Raji (cell line): ENCODE measurements around the gene TECRL.

Experiments used
- POLR2A ChIP-seq: IDR thresholded peaks from 2 replicates; pipeline ENCODE4 v1.6.1; 2011; ENCODE audit warnings: low read depth, low read length, control low read depth; ENCODE audit not compliant: insufficient read depth

Gene TECRL

DNA sequence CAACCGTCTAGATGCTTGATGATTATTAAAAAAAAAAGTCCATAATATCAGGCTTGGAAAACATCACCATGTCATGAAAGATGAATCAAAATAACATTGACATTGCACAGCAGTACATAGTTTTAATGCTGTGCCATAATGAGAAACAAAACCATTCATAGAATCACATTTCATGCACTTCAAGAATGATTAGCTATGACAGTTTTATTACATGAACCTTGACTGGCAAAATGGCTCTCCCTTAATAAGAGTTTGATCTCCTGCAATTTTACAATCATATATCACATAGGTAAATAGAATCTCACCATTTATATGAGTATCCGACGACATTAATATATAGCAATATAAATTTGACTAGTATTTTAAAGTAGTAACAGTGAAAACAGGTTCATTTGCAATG lies 49.8 kb downstream of the TECRL start:
- TF ChIP-seq POLR2A = no peak

DNA sequence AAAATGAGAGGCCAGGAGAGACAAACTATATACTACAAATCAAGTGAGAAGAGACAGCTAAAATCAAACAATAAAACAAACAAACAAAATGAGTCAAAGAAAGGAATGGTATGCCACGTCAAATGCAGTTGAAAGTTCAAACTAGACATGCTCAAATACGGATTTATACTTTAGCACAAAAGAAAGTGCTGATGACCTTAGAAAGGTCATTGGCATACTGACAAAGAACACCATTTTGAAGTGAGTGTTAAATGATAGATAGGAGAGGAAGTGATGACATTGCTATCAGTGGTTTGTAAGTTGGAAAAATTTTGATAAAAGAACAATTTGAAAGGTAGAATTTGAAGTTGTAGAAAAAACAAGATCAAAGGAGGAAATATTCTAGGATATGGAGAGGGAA lies 55.3 kb downstream of the TECRL start:
- no peak for TF ChIP-seq POLR2A

DNA sequence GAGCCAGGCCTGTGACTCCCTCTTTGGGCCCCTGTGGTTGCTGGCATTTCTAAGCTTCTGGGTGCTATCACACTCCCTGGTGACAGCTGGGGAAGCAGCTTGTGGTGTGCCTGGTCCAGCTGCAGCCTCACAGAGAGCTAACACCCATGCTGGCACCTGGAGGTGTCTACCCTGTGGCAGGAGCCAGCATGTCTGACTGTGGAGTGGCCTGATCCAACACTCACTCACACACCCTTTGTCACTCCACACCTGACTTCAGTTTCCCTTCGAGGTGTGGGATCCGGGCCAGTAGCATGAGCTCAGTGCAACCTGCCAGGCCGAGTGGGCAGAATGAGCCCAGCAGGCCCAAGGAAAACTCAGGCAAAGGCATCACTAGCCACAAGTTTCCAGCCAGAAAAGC lies 67.5 kb downstream of the TECRL start:
- TF ChIP-seq POLR2A = no peak

DNA sequence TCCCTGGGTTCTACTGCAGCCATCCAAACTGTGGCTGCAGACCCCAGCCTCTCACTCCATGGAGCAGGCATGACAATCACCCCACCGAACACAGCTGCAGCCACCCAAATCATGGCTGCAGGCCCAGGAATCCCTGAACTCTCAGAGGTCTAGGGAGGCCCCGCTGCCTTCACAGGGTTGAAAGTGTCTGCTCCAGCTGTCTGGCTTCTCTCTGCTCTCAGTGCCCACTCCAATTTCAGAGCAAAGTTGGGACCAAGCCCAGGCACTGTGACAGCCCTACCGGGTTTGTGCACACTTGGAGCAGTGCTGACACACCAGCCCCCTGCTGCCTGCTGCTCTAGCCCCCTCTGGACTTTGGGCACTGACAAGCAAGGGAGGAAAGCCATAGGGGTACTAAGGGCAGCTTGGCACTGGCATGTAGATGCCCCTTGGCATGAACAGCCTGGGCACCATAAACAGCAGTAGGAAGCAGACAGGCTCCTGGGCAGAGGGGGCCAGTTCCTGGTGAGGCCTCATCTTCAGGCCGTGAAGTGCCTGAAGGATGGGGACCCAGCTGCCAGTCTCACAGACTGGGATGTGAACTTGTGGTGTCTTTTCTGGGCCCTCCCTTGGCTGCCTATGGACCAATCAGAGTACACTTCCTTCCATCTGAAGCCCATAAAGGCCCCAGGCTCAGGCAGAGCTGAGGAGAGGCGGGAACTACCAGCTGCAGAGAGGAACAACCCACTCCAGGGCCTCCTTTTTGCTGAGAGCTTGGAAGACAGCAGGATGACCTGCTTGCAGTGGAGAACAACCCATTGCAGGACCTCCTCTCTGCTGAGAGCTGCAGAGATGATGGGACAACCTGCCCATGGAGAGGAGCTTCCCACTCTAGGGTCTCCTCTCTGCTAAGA lies 68.8 kb downstream of the TECRL start:
- no peak for TF ChIP-seq POLR2A

DNA sequence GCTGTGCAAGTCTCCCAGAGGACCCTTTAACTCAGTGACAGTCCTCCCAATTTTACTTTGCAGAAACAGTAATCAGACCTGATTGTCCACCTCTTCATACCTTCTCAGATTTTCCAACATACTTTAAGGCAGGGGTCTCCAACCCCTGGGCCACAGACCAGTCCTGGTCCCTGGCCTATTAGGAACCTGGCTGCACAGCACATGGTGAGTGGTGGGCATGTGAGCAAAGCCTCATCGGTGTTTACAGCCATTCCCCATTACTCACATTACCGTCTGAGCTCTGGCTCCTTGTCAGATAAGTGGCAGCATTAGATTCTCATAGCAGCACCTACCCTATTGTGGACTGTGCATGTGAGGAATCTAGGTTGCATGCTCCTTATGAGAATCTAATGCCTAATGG lies 74.3 kb downstream of the TECRL start:
- no peak for TF ChIP-seq POLR2A

DNA sequence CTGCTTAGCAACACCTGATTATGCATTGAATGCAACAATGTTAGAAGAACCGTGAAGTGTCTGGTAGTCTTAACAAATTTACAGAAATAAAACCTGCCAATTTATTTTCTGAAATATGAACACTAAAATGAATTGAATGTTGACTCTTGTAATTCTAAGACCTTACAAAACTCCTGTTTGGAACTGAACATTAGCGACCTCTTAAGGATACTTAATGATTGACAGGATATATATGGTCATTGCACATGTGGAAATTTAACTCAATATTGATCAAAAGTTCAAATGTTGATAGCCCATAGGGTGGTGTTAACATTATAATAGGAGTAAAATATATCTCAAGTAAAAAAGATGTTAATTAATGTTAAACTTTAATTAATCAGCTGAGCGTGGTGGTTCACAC lies 79.1 kb downstream of the TECRL start:
- no peak for TF ChIP-seq POLR2A

DNA sequence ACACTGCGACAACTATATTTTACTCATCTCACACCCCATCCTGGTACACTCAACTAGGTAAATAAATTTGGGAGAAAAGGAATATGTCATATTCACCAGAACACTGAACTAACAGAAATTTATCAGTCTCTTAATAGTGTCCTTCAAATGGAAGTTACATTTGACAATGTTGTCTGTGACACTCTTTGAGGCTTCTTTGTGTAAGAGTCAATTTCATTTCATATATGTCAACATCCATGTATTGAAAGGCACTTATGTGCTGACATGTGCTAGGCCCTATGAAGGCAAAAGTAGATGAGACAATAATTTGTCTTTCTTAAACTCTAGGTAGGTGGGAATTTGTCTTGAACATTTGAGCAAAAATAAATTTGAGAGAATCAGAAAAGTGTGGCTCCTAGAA lies 82.0 kb downstream of the TECRL start:
- TF ChIP-seq POLR2A = no peak

DNA sequence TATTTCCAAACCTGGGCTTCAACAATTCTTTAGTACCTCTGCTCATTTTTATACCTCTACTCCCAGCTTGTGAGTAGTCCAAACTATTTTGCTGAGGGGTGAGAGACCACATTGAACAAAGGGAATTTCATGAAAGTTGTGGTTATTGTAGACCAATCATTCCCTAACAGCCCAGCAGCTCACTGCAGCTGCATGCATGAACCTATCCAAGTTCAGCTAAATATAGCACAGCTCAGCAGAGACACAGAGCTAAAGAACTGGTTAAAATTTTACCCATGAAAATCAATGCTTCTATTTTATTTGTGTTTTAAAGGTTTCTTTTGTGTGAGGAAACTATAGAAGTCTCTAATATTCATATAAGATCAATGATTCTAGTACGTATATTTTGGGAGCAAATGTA lies 82.7 kb downstream of the TECRL start:
- TF ChIP-seq POLR2A = no peak

DNA sequence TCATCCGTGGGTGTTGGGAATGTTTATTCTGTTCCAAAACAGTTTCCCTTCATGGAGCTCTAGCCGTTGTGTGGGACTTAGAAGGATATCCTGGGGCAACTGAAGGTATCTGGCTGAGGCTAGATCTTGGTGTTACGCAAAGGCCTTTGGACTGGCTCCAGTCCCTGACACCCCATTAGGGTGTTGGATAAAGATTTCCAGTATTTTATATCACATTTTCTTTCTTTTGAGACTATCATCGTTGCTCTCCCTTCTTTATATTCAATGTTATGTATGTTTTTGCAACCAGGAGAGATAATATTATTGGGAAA lies 103.0 kb downstream of the TECRL start:
- no peak for TF ChIP-seq POLR2A

DNA sequence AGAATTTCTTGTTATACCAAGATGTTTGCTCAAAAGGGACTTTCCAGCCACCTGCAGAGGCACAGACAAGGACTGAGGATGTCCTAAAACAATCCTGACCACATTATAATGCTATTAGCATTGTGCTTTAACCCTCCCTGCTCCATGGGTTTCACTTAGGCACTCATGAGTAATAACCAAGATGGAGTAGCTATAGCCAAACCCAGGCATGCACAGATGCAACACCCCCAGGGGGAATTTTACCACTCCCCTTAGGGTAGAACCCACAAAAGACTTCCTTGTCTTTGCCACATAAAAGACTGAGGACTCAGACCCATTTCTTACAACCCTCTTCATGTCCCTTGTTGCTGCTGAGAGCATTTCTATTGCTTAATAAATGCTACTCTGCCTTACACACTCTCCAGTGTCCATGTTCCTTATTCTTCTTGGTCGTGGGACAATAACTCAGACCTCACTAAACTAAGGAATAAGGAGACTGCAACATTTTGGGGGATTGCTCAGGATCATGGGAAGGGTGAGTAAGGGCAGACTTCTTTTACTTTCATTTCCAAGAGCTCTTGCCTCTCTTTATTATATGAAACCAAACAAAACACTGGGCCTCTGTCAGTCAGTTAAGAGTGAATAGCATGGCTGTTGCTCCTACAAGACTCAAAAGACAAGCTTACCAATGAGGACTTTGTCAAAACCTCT lies 103.5 kb downstream of the TECRL start:
- TF ChIP-seq POLR2A = no peak

DNA sequence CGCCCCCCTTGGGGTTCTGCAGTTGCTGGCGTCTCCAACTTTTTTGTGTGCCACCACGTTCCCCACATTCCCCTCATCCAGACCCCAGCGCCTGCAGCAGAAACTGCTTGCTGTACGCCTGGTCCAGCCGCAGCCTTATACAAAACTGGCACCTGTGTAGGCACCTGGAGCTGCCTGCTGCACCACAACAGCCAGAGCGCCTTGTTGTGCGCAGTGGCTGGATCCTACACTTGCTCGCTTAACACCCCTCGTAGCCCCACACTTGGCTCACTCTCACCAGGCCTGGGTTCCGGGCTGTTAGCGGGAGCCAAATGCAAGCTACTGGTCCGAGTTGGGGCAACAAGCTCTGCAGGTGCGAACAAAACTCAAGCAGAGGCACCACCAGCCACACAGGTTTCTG lies 136.8 kb downstream of the TECRL start:
- no peak for TF ChIP-seq POLR2A

DNA sequence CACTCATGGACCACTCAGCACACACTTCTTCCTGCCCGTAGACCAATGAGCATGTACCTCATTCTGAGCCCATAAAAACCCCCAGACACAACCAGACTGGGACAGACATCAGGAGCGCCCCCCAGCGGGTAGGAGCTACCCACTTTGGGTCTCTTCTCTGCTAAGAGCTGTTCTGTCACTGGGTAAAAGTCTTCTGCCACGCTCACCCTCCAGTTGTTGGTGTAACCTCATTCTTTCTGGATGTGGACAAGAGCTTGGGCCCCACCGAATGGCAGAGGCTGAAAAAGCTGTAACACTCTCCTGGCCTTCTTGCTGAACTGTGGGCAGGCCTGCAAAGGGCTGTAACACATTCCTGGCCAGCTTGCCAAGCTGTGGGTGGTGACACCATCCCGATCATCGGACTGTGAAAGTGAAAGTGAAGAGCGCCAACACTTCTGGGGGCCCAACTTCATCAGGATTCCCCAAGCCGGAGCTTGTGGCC lies 137.6 kb downstream of the TECRL start:
- no peak for TF ChIP-seq POLR2A

DNA sequence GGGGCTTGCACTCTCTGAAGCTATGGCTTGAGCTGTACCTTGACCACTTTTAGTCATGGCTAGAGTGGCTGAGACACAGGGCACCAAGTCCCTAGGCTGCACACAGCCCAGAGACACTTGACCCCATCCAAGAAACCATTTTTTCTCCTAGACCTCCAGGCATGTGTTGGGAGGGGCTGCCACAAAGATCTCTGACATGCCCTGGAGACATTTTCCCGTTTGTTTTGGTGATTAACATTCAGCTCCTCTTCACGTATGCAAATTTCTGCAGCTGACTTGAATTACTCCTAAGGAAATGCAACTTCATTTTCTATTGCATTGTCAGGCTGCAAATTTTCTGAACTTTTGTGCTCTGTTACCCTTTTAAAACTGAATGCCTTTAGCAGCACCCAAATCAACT lies 142.6 kb downstream of the TECRL start:
- TF ChIP-seq POLR2A = no peak

DNA sequence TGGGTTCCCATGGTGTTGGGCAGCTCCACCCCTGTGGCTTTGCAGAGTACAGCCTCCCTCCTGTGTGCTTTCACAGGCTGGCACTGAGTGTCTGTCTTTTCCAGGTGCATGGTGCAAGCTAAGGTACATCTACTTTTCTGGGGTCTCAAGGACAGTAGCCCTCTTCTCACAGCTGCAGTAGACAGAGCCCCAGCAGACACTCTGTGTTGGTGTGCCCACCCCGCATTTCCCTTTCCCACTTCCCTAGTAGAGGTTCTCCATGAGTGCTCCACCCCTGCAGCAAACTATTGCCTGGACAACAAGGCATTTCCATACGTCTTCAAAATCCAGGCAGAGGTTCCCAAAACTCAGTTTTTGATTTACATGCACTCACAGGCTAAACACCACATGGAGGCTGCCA lies 143.0 kb downstream of the TECRL start:
- TF ChIP-seq POLR2A = no peak

DNA sequence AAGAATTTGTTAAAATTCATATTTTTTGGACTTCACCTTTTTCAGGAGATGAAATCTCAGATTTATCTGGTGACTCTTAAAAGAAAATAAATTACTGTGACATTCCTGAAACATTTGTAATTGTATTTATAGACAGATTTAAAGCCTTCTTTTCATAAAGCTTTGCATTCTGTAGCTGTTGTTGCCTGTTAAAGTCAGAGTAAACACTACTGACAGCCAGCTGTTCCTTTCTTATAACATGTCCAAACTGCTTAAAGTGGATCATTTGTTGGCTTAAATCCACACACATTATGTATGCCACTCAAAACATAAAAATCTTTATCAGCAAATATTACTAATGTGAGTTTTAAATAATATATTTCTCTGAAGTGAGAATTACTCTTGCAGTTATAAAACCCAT lies 157.5 kb downstream of the TECRL start:
- TF ChIP-seq POLR2A = no peak

DNA sequence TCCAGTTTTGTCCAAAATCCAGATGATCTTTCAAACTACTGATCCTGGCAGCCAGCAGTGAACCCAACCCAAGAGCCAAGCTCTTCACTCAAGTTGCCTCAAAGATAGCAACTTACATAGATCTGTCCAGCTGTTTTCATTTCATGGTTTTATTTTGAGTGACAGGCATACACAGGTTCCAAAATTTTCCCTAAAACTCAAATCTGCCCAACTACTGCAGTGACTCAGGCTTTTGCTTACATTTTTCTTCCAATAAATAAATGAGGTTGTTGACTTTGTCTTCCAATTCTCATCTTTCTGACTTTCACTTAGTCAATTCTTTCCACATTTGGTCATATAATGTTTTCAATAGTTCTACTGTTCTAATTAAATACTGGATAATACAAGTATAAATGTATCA lies 158.8 kb downstream of the TECRL start:
- no peak for TF ChIP-seq POLR2A

DNA sequence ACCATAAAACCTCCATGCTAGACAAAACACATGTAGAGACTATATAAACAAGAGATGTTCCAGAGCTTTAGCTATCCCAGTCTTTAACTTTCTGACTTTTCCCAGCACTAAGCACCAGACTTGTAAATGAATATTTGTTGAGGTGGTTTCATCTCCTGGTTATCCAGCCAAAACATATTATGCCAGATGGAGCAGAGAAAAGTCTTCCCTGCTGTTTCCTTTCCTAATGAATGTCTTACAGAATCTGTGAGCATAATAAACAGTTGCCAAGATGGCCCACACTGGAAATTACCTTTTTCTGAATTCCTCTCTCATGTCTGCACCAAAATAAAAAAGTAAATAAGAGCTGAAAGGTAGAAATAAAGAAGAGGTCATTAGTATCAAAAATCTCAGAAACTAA lies 159.2 kb downstream of the TECRL start:
- no peak for TF ChIP-seq POLR2A

DNA sequence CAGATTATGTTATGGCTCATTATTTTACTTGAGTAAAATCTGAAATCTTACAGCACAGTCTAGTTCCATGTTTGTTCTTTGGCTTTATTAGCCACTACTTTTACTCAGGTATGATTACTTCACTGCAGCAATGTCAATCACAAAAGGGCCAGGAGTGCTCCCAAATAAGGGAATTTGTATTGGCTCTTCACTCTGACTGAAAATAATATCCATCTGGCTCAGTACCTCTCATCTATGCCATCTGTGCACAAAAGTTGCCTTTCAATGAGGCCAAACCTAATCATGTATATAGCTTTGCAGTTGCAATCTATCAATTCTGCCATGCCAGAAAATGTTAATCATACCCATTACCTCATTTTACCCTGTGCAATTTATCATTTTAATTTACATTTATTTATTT lies 161.1 kb downstream of the TECRL start:
- no peak for TF ChIP-seq POLR2A
